EH (cell line): ENCODE measurements around the gene BCL7B.
"Not testable (repeated sequence)": the region's sequence is repeated elsewhere in the genome, so short reads cannot be mapped to it uniquely, and the experiment has no call there.

ENCODE experiments used
- DNase-seq: peaks from one replicate; pipeline ENCODE4 v3.0.0-alpha.2; 2015; ENCODE audit warnings: low read depth

The BCL7B gene

GRCh38 chr7:73557397-73558257 is at the start of gene BCL7B:
BCL7B (minus strand) TSS chr7:73557690; CDS start chr7:73557578, 112 bp downstream.
- peak; percentile 68 for DNase-seq

- no peak for DNase-seq
Measured at GRCh38 chr7:73605601-73606220, 48.2 kb upstream of the BCL7B start.

- no peak for DNase-seq
Measured at GRCh38 chr7:73602721-73603651, 45.5 kb upstream of the BCL7B start.

- no peak for DNase-seq
Measured at GRCh38 chr7:73599916-73600315, 42.4 kb upstream of the BCL7B start.

GRCh38 chr7:73599151-73599882 is 41.8 kb upstream of the BCL7B start:
- DNase-seq = no peak

GRCh38 chr7:73597978-73598782 is 40.7 kb upstream of the BCL7B start:
- no peak for DNase-seq

- DNase-seq = no peak
Measured at GRCh38 chr7:73596191-73597065, 38.9 kb upstream of the BCL7B start.

- DNase-seq = no peak
Measured at GRCh38 chr7:73595358-73595757, 37.9 kb upstream of the BCL7B start.

- DNase-seq = no peak
Measured at GRCh38 chr7:73593207-73594045, 35.9 kb upstream of the BCL7B start.

GRCh38 chr7:73586911-73587310 is 29.4 kb upstream of the BCL7B start:
- no peak for DNase-seq

GRCh38 chr7:73585196-73585595 is 27.7 kb upstream of the BCL7B start:
- peak; percentile 37 for DNase-seq

GRCh38 chr7:73582664-73583202 is 25.2 kb upstream of the BCL7B start:
- DNase-seq = no peak

GRCh38 chr7:73581006-73581405 is 23.5 kb upstream of the BCL7B start:
- DNase-seq = not testable (repeated sequence)

GRCh38 chr7:73578342-73579128 is 21.0 kb upstream of the BCL7B start, which contains the start of gene TBL2:
TBL2 (minus strand) TSS chr7:73578579; CDS start chr7:73578549, 30 bp downstream.
- DNase-seq = peak; percentile 98

- DNase-seq = peak; percentile 49
Measured at GRCh38 chr7:73577627-73578341, 20.3 kb upstream of the BCL7B start.

GRCh38 chr7:73573791-73574190 is 16.3 kb upstream of the BCL7B start:
- DNase-seq = no peak

- DNase-seq = no peak
Measured at GRCh38 chr7:73573276-73573675, 15.8 kb upstream of the BCL7B start.
